ENCODE data around the gene CASS4. TPM values are rescaled to one million over a fixed set of nuclear protein-coding genes. Genes with fewer than 3 reads are reported as not detected.

Gene CASS4
- total and polyA plus RNA-seq, 9 of the 15 experiments (the other 6 are each of a cell fraction or from before 2014, with no cell fraction given), result 8.1 to 53.8 (median 26.7) TPM

DNA sequence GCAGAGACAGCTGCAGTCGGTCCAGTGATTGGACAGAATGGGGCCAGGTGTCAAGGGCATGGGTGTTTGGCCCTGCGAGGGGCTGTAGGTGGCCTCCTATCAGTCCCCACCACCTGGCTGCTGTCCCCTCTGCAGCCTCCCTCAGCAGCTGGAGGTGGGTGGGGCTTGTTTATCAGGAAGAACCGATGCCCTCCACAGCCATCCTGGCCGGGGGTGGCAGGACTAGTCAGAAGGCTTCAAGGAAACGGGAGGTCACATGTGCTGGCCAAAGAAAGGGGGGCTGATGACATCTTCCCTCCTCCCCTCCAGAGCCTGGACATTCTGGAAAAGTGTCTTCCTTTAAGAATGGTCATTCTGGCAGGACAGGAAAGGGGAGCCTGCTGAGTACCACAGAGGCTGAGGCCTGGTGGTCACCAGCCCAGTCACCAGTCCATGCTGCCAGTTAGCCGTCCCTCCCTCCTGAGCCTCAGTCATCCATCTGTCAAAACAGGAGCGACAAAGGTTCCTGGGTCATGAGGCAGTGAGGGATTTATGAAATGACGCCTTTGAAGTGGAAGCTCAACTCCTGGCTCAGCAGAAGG is 49.1 kb upstream of the CASS4 start (continued):
- TF ChIP-seq SAP30 (IDR thresholded peaks at IDR 0.05; ENCODE audit: borderline replicate concordance, insufficient read depth, low read depth, low read length, poor library complexity, severe bottlenecking) (no peak), ZNF384 (IDR thresholded peaks at IDR 0.05; ENCODE audit: low read depth, low read length) (no peak), RB1 (IDR thresholded peaks at IDR 0.05; ENCODE audit: low read depth) (peak; percentile 28; the same call in 1 of the 2 replicates), RBM17 (IDR thresholded peaks at IDR 0.05; ENCODE audit: borderline replicate concordance, low read depth, low read length) (no peak), ZBTB7A (IDR thresholded peaks at IDR 0.05; ENCODE audit: borderline replicate concordance, control insufficient read depth, low read depth, low read length) (peak; percentile 91; the same call in 1 of the 2 replicates), LCOR (CRISPR knock-in tag; IDR thresholded peaks at IDR 0.05) (no peak), CCAR2 (IDR thresholded peaks at IDR 0.05; ENCODE audit: low read depth, low read length) (no peak), HES1 (IDR thresholded peaks at IDR 0.05; ENCODE audit: low read depth) (peak; percentile 81), PHTF2 (CRISPR knock-in tag; IDR thresholded peaks at IDR 0.05) (no peak), ILK (tag; IDR thresholded peaks at IDR 0.05; ENCODE audit: borderline replicate concordance, low read depth) (no peak), ZKSCAN8 (CRISPR knock-in tag; IDR thresholded peaks at IDR 0.05) (peak; percentile 85), TEAD4 (IDR thresholded peaks at IDR 0.05; ENCODE audit: low read length) (peak; percentile 98), TEAD4 (CRISPR knock-in tag; IDR thresholded peaks at IDR 0.05; ENCODE audit: borderline replicate concordance) (no peak), ZNF184 (CRISPR knock-in tag; IDR thresholded peaks at IDR 0.05) (no peak), ZNF655 (CRISPR knock-in tag; IDR thresholded peaks at IDR 0.05) (no peak), ZC3H8 (IDR thresholded peaks at IDR 0.05) (no peak), ZNF707 (CRISPR knock-in tag; conservative IDR thresholded peaks at IDR 0.05) (no peak), ZNF143 (CRISPR knock-in tag; IDR thresholded peaks at IDR 0.05) (no peak), ZNF79 (CRISPR knock-in tag; IDR thresholded peaks at IDR 0.05; ENCODE audit: low read depth) (no peak), ZNF280B (CRISPR knock-in tag; IDR thresholded peaks at IDR 0.05) (no peak), PCBP2 (IDR thresholded peaks at IDR 0.05; ENCODE audit: low read depth, low read length, poor library complexity, severe bottlenecking) (no peak), RBM25 (IDR thresholded peaks at IDR 0.05; ENCODE audit: low read depth, low read length, severe bottlenecking) (no peak), ADNP (tag; IDR thresholded peaks at IDR 0.05) (no peak), XRCC5 (IDR thresholded peaks at IDR 0.05; ENCODE audit: low read depth, low read length) (peak; percentile 42; the same call in 1 of the 2 replicates), HMGN3 (IDR thresholded peaks at IDR 0.05; ENCODE audit: borderline replicate concordance, extremely low read depth, insufficient read length, low read depth, low read length) (peak; percentile 99), KAT7 (CRISPR knock-in tag; IDR thresholded peaks at IDR 0.05; ENCODE audit: borderline replicate concordance) (no peak), ZNF253 (CRISPR knock-in tag; conservative IDR thresholded peaks at IDR 0.05) (no peak)
